Ishikawa (cell line): ENCODE data around the gene GRID1.

ENCODE experiments used
- CEBPB ChIP-seq: IDR thresholded peaks from 2 replicates; pipeline ENCODE4 v1.6.1; 2012
- CREB1 ChIP-seq: IDR thresholded peaks from 2 replicates; pipeline ENCODE4 v1.6.1; 2012; ENCODE audit warnings: low read depth
- EGR1 ChIP-seq: IDR thresholded peaks from 2 replicates; pipeline ENCODE4 v1.6.1; 2012
- EP300 ChIP-seq: IDR thresholded peaks from 2 replicates; pipeline ENCODE4 v1.6.1; 2012; ENCODE audit warnings: borderline replicate concordance
- FOXM1 ChIP-seq: IDR thresholded peaks from 2 replicates; pipeline ENCODE4 v1.6.1; 2012; ENCODE audit warnings: low read depth, borderline replicate concordance
- MAX ChIP-seq: IDR thresholded peaks from 2 replicates; pipeline ENCODE4 v1.6.1; 2012
- NFIC ChIP-seq: IDR thresholded peaks from 2 replicates; pipeline ENCODE4 v1.6.1; 2012
- RAD21 ChIP-seq: IDR thresholded peaks from 2 replicates; pipeline ENCODE4 v1.6.1; 2012; ENCODE audit warnings: low read depth
- TAF1 ChIP-seq: IDR thresholded peaks from 2 replicates; pipeline ENCODE4 v1.6.1; 2012; ENCODE audit warnings: low read depth, mild to moderate bottlenecking
- TCF12 ChIP-seq: IDR thresholded peaks from 2 replicates; pipeline ENCODE4 v1.6.1; 2012; ENCODE audit warnings: low read depth
- TEAD4 ChIP-seq: IDR thresholded peaks from 2 replicates; pipeline ENCODE4 v1.6.1; 2012
- USF1 ChIP-seq: IDR thresholded peaks from 2 replicates; pipeline ENCODE4 v1.6.1; 2012
- YY1 ChIP-seq: IDR thresholded peaks from 2 replicates; pipeline ENCODE4 v1.6.1; 2012; ENCODE audit warnings: low read depth
- ZBTB7A ChIP-seq: IDR thresholded peaks from 2 replicates; pipeline ENCODE4 v1.6.1; 2012; ENCODE audit warnings: low read depth
- TF ChIP-seq, protein P1 (sequence below): IDR thresholded peaks from 2 replicates; pipeline ENCODE4 v1.6.1; 2012; ENCODE audit warnings: low read depth, mild to moderate bottlenecking

The GRID1 gene

DNA sequence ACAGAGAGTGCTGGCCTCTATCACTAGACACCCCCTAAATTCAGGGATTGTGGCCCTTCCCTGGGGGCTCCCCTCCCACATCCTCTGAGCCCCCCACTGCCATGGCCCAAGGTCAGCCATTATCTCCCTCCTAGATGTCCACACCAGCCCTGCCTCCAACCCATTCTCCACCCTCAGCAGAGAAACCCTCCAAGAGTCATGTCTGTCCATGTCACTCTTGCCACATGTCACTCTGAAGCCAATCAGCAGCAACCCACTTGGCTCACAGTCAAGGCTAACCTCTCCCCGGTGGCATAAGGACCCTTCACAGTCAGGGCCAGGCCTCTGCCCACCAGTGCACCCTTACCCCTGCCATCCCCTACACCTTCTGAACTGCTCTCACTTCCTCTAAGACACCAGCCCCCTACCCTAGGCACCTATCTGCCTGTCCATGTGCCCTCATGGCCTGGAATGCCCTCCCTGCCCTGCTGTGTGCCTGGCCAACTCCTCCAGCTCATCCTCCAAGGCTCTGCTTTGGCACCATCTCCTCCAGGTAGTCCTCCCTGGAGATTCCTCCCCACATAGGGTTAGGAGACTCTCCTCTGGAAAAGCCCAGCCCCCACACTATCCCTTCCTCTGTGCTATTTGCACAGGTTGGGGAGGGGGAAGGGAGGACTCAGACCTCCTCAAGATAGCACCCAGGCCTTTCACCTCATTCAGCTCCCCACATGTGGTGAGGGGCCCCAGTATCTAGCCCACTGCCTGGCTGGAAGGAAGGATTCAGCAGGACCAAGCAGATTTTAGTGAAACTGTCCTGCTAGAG lies 83.7 kb downstream of the GRID1 start:
- TF ChIP-seq ZBTB7A (no peak), MAX (no peak), USF1 (no peak), TCF12 (no peak), EP300 (no peak), RAD21 (no peak), NFIC (no peak), YY1 (no peak), CEBPB (no peak), EGR1 (no peak), FOXM1 (no peak), CREB1 (no peak), TAF1 (no peak), TEAD4 (no peak)
- TF ChIP-seq, protein P1, sequence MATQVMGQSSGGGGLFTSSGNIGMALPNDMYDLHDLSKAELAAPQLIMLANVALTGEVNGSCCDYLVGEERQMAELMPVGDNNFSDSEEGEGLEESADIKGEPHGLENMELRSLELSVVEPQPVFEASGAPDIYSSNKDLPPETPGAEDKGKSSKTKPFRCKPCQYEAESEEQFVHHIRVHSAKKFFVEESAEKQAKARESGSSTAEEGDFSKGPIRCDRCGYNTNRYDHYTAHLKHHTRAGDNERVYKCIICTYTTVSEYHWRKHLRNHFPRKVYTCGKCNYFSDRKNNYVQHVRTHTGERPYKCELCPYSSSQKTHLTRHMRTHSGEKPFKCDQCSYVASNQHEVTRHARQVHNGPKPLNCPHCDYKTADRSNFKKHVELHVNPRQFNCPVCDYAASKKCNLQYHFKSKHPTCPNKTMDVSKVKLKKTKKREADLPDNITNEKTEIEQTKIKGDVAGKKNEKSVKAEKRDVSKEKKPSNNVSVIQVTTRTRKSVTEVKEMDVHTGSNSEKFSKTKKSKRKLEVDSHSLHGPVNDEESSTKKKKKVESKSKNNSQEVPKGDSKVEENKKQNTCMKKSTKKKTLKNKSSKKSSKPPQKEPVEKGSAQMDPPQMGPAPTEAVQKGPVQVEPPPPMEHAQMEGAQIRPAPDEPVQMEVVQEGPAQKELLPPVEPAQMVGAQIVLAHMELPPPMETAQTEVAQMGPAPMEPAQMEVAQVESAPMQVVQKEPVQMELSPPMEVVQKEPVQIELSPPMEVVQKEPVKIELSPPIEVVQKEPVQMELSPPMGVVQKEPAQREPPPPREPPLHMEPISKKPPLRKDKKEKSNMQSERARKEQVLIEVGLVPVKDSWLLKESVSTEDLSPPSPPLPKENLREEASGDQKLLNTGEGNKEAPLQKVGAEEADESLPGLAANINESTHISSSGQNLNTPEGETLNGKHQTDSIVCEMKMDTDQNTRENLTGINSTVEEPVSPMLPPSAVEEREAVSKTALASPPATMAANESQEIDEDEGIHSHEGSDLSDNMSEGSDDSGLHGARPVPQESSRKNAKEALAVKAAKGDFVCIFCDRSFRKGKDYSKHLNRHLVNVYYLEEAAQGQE = no peak

GRCh38 chr10:86281396-86281795 lies 85.2 kb downstream of the GRID1 start:
- no peak for TF ChIP-seq YY1
- TF ChIP-seq RAD21 = no peak
- no peak for TF ChIP-seq CEBPB
- TF ChIP-seq TCF12 = no peak
- TF ChIP-seq EP300 = no peak
- no peak for TF ChIP-seq CREB1
- TF ChIP-seq NFIC = no peak
- no peak for TF ChIP-seq USF1
- TF ChIP-seq, protein P1 = no peak
- TF ChIP-seq MAX = no peak
- no peak for TF ChIP-seq TAF1
- no peak for TF ChIP-seq ZBTB7A
- TF ChIP-seq FOXM1 = no peak
- TF ChIP-seq TEAD4 = no peak
- TF ChIP-seq EGR1 = no peak

GRCh38 chr10:86269332-86269731 lies 97.3 kb downstream of the GRID1 start:
- TF ChIP-seq TEAD4 (no peak), FOXM1 (no peak), NFIC (no peak), EGR1 (no peak), YY1 (no peak), CEBPB (no peak), TAF1 (no peak), RAD21 (no peak)
- TF ChIP-seq, protein P1 = no peak
